Stimulated activated naive CD4-positive, alpha-beta T cell treated with Interleukin-2 at 50 U/mL for 16 hours (primary cell): ENCODE data around the gene ATF7.
"Not testable (repeated sequence)": the region's sequence is repeated elsewhere in the genome, so short reads cannot be mapped to it uniquely, and the experiment has no call there.

Source experiments
- DNase-seq: peaks from one replicate; lab custom pipeline; 2025; lab: John Stamatoyannopoulos, UW

Gene ATF7

DNA sequence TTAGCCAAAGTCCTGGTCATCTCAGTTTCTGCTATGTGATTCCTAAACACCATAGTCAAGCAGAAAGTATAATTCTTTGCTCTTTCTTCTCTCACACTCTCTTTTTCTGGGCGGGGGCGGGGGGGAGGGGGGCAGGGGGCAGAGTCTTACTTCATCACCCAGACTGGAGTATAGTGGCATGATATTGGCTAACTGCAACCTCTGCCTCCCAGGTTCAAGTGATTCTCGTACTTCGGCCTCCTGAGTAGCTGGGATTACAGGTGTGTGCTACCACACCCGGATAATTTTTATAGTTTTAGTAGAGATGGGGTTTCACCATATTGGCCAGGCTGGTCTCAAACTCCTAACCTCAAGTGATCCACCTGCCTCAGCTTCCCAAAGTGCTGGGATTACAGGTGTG, 60.8 kb downstream of the ATF7 start:
- DNase-seq: not testable (repeated sequence)

DNA sequence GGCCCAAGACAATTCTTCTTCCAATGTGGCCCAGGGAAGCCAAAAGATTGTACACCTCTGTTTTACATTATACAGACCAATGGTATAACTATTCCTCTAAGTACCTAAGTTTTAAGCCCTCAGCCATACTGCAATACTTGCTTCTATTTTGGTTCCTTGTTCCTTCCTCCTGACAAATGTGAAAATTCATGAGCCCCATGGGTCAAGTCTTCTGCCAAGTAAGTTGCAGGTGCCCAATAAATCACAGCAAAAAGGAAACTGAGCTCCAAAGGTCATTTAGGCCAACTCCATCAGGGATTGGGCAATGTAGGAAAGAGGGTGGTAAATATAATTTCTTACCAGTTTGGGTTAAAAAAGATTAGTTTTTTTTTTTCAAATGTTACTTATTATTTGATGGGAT, 61.2 kb downstream of the ATF7 start:
- no peak for DNase-seq

DNA sequence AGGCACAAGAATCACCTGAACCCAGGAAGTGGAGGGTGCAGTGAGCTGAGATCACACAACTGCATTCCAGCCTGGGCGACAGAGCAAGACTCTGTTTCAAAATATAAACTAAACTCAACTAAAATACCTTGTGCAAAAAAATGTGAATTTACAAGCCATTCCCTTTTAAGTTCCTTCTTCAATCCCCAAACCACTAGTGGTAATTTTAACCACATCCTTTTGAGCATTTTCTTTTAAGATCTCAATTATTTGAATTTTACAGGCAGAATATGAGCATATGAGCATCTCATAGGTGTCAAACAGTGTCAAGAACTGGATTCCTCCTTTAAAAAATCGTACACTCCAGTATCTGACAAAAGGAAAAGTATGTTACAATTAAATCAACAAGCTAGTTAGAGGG, 61.9 kb downstream of the ATF7 start:
- no peak for DNase-seq

DNA sequence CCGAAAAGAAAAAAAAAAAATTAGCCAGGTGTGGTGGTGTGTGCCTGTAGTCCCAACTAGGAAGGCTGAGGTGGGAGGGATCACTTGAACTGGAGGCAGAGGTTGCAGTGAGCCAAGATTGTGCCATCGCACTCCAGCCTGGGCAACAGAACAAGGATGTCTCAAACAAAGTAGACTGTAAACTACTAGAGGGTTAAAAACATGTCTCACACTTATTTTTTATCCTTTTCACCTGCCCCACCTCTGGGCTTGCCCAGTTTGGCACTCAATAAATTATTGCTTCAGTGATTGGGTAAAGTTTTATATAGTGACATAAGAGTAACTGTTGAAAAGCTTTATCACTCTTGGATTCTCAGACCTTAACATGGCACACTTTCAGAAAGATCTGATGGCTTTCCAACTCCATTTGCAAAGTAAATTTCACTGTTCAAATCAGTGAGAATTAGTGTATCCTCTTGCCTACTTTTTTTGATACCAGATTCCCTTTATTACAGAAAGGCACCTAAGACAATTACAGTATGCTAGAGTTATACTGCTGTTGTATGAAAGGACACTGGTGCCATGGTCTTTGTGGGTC, 62.6 kb downstream of the ATF7 start:
- DNase-seq: no peak

DNA sequence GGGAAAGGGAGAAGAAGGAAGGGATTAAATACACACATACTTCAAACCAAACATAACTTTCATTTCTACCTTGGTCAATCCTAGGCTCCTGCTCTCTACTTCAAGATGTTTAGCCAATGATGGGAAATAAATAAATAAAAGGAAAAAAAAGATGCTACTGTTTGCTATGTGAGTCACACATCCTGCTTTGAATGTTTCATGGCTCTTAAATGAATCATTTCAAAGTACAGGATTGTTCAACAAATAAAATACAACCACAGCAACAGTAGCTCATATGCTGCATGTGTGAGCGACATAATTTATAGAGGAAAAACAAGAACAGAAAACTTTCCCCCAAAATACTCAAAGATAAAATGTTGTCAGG, 64.6 kb downstream of the ATF7 start:
- no peak for DNase-seq

DNA sequence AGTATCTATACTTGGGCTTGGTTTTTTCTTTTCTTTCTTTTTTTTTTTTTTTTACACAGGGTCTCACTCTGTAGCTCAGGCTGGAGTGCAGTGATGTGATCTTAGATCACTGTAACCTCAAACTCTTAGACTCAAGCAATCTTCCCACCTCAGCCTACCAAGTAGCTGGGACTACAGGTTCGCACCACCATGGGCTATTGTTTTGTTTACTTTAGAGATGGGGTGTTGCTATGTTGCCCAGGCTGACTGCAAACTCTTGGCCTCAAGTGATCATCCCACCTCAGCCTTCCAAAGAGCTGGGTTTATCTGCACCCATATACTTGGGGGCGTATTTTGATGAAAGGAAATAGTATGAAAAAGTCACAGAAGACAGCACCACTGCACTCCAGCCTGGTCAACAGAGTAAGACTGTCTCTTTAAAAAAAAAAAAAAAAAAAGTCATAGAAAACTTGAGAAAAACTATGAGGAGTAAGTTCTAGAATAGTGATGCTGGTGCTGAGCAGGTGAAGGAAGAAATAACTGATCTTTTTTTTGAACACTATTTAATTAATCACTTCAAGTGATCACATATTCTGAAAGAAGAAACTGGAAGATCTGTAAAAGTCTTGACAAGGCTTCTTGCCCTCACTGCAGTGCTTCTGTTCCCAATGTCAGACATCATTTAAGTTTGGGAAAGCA, 65.1 kb downstream of the ATF7 start:
- no peak for DNase-seq

DNA sequence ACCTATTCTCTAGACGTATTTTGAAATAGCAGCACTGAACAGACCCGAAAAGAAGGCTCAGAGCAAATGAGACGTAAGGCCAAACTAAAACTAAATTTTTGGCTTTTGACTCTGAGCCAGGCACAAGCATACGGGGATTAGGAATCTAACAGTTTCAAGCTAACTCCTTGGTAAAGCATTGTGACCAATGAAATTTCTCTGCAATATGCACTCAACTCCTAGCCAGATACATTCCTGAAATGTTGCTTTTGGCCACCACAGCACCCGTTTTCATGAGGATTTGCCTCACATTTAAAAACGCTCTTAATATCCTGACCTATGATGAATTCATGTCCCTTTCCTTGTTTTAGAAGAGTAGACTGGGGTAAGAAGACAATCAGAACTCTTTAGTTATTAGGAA, 65.8 kb downstream of the ATF7 start:
- no peak for DNase-seq

DNA sequence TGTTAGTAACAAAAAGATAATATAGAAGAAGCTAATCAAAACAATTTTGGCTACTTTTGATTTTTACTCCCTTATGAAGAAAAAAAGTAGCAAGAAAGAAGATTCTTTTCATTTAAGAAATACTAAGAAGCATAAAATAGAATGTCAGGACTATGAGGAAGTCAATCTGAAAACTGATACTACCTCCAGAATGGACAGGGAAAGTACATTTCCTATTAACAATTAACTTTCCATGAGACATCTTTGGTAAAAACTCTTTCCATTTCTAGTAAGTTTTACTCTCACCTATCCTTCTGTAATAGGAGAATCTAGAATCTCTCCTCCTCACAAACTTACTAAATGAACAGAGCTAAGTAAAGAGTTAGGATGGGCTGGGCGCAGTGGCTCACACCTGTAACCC, 67.6 kb downstream of the ATF7 start:
- DNase-seq: no peak

DNA sequence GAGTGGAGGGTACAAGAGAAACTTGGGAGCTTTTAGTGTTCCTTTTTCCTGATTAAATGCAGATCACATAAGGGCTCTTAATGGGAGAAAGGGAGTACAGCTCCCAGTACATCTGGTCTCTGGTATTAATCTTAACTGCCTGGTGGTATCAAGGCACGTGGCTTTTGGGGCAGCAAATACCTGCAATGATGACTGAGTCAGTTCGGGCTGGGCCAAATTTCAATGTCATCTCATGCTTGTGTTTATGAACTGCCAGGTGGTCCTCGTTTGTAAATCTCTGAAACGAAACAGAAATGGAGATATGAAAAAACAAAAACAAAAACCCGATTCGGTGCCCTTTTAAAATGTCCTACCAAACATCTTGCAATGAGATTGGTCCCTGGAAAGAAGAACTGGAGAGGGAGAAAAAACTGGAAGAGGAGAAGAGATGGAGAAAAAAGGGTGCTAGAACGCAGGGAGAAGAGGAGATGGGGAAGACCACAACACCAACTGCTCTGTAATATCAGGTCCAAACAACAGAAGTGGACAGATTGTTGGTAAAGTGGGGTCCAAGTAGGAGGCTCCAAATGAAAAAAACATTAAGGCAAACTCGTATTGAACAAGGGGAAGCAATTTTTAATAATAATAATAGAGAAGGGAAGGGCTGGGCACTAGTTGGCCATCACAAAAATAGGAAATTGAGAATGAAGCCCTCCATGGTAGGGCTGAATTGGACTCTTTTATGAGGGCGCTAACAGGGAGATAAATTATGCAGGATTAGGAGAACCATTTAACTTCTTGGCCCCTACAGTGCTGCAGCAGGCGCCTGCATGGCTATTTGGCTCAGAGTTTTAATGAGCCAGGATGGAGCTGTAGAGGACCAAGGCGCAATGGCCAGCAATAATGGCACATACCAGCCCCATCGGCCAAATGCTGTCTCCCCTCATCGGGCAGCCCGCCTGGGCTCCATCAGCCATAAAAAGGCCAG, 73.5 kb downstream of the ATF7 start:
- no peak for DNase-seq

DNA sequence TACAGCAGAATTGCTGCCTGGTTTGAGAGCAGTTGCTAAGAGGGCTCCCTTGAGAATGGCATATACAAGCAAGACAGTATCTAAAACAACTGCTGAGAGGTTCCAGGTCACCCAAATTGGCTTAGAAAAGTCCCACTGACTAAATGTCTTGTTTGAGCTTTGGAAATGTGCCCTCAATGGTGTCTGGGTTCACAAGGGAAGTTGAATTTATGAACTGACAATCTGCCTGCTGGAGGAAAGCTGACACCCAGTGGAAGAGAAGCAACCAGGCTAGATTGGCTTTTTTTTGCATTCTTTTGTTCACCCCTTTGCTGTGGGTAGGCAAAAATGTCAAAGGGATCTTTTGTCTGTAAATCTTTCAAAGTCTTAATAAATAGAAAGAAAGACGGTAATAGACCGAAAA, 74.3 kb downstream of the ATF7 start:
- DNase-seq: no peak

DNA sequence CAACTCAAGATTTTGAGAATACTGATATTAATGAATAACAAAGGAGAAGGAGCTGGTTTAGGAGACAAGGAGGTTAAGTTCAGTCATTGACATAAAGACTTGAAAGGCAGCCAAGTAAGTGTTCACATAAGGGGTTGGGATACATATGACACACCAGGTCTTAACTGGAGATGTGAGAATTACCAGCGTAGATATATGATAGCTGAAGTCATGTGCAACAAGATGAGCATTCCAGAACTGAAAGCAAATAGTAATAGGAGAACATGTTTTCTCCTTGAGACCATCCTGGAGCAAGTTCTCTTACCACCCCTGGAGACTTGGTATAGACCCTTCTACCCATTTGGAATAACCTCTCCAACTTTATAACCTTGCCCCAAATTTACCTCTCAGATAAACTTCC, 75.6 kb downstream of the ATF7 start:
- no peak for DNase-seq

DNA sequence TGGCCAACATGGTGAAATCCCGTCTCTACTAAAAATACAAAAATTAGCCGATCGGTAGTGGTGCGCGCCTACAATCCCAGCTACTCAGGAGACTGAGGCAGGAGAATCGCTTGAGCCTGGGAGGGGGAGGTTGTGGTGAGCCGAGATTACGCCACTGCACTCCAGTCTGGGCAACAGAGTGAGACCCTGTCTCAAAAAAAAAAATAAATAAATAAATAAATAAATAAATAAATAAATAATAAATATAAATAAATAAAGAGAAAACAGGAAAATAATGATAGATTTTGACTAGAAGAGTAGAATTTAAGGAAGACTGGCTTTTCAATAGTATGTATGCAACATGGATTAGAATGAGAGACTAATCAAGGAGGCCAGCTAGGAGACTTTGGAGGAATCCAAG, 76.1 kb downstream of the ATF7 start:
- not testable (repeated sequence) for DNase-seq

DNA sequence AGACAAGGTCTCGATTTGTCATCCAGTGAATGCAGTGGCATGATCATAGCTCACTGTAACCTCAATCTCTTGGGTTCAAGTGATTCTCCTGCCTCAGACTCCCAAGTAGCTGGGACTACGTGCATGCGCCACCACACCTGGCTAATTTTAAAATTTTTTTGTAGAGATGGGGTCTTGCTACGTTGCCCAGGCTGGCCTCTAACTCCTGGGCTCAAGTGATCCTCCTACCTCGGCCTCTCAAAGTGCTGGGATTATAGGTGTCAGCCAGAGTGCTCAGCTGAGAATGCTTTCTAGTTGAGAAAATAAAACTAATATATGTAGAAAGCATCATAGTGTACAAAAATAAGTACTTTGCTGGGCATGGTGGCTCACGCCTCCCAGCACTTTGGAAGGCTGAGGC, 77.8 kb downstream of the ATF7 start:
- not testable (repeated sequence) for DNase-seq

DNA sequence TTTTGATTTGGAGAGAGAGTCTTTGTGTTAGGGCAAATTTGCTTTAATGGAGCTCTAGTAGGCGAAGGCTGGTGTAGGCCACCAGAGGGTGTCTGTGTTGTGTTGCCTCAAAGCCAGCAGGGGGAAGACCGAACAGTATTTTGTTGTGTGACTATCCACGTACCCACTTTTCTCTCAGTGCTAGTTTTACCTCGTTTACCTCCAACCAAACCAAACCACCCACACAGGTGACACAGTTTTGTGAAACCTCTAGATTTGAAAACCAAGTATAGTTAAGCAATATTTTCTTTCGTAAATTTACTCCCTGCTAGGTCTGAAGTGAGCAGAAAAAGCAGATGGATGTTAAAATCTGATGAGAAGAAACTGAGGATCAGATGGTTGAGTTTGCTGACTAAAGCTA, 82.6 kb downstream of the ATF7 start:
- DNase-seq: peak; percentile 32

DNA sequence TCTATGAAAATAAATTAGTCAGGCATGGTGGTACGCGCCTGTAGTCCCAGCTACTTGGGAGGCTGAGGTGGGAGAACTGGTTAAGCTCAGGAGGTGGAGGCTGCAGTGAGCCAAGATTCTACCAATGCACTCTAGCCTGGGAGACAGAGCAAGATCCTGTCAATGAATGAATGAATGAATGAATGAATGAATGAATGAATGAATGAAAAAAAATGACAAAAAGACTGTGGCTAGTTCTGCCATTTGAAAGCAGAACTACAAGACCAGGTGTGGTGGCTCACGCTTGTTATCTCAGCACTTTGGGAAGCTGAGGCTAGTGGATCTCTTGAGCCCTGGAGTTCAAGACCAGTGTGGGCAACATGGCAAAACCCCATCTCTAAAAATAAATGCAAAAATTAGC, 86.7 kb downstream of the ATF7 start:
- DNase-seq: no peak

DNA sequence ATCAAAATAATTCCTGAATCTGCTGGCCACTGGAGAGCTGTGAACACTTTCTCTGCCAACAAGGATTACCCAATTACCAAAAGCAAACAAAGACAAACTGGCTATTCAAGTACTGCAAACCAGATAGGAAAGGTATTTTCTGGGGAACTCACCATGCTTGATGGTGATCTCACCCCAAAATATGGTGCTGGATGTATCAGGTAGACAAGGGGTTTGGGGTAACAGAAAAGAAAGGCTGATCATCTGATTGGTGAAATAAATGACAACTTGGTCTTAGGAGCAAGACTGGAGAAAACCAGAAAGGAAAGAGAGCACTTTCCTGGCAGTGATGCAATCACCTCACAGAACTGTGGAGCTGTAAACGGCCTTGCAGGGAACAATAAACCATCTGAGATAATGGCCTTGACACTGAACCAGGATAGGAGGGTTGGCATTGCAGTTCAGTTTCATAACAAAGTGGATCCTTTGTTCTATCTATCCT, 87.9 kb downstream of the ATF7 start:
- no peak for DNase-seq

DNA sequence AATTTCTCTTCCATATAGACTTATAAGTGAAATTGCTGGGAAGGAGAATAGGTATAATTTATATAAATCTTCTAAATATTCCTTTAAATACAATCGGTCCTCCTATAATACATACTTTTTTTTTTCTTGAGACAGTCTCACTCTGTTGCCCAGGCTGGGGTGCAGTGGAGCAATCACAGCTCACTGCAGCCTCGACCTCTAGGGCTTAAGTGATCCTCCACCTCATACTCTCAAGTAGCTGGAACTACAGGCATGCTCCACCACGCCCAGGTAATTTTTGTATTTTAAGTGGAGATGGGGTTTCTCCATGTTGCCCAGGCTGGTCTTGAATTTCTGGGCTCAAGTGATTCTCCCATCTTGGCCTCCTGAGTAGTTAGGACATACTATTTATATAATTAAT, 89.2 kb downstream of the ATF7 start:
- no peak for DNase-seq

DNA sequence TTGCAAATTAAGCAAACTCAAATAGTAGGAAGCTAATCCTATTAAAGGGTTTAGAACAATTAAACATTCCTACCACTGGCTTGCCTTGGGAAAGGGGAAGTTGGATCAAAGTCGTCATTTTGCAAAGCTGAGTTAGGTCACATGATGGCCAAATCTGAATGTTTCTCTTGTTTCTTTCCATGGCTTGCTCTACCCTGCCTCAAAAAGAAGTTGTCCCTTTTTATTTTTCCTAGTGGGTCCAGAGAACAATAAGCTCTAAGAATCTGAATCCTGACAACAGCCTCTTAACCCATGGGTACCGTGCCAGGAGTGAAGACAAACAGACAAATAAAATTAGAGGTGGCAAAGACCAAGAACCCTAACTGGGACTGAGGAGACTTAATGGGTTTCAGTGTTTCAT, 92.7 kb downstream of the ATF7 start:
- no peak for DNase-seq

DNA sequence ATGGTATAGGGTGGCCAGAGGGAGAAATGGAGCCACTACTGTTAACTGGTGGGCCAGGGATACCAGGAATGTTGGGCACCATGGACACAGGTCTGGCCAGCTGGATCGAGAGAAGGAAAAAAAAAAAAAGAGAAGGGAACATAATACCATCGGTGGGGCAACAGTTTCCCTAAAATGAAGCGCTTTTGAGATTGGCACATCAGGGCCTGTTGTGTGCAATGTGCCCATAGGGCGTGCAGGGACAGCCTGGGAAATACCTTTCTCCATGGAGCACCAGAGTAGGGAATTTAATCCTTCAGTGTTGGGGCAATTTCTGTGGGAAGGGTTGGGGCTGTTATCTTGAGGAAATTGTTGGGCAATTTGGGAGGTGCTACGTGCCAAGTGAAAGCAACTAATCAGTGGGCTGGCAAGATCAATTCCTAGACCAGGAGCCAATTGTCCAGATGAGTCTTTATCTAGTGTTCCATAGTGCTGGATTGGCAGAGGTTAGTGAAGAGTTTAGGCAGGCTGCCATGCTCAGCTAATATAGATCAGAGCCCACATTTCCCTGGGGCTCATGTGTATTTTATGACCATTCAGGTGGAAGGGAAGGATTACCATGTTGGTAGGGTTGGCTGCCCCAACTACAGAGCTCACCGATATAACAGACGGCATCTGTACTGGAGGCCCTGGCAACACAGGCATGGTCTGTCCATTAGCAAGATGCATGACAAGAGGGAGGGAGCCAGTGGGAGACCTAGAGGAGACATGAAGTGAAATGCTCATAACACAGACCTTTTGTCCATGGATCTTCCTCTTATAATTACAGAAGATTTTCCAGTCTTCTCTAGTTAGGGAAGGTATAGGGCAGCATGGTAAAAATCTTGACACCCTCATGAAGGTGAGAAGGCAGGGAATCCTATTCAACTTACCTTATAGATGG, 93.4 kb downstream of the ATF7 start:
- DNase-seq: no peak

DNA sequence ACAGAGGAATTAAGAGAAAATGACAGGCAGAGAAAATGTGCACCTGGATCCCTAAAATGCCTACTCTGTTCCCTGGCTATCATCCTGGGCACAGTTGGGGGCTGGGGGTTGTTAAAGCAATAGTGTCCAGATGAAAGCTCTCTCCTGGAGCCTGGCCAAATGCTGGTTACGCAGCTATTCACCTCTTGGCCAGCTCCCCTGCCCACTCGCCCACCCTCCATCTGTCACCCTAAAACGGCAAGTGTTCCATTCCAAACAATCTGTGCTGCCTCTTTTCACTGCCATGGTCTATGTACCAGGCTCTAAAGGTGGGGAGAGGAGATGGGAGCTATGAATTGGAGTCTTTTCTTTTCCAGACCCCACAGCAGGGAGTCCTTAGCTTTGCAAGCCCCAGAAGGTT, 94.2 kb downstream of the ATF7 start:
- no peak for DNase-seq

DNA sequence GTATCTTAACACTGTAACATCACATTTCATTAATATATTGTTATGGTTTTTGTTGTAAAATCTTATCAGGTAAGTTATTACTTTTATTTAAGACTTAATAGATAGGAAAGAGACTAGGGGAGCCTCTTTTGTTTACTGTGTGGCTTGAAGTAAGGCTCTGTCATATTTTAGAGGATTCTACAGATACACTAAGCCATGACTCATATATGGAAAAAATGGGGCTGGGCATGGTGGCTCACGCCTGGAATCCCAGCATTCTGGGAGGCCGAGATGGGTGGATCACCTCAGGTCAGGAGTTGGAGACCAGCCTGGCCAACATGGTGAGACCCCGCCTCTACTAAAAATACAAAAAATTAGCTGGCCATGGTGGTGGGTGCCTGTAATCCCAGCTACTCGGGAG, 95.3 kb downstream of the ATF7 start:
- no peak for DNase-seq

DNA sequence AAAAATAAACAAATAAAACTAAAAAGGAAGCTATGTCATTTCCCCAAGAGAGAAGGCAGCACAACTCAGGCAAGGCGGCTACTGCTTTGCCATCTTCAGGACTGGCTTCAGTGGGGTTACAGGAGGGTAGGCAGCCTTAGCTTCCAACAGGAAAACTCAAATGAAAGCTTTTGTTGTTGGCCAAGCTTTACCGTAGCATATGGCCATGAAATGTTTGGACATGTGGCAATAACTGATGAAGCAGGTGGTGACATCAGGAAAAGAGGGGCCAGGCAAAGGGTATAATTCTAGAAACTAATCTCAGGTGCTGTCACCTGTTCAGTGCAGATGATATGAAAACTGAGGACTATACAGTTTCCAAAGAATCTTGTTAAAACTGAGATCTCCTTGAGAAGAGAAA, 96.1 kb downstream of the ATF7 start:
- no peak for DNase-seq
